Cerebellar nuclear complex (tissue), 1 donor: Measurements from ENCODE around the gene NCLN.
A peak's percentile ranks its signal among the peaks of the same experiment; 100 is the strongest.
"Not testable (repeated sequence)": the region's sequence is repeated elsewhere in the genome, so short reads cannot be mapped to it uniquely, and the experiment has no call there.

ENCODE experiments used
- DNase-seq, 2 experiments: peaks; one replicate each; lab custom pipeline; 2025; lab: John Stamatoyannopoulos, UW

The NCLN gene

DNA sequence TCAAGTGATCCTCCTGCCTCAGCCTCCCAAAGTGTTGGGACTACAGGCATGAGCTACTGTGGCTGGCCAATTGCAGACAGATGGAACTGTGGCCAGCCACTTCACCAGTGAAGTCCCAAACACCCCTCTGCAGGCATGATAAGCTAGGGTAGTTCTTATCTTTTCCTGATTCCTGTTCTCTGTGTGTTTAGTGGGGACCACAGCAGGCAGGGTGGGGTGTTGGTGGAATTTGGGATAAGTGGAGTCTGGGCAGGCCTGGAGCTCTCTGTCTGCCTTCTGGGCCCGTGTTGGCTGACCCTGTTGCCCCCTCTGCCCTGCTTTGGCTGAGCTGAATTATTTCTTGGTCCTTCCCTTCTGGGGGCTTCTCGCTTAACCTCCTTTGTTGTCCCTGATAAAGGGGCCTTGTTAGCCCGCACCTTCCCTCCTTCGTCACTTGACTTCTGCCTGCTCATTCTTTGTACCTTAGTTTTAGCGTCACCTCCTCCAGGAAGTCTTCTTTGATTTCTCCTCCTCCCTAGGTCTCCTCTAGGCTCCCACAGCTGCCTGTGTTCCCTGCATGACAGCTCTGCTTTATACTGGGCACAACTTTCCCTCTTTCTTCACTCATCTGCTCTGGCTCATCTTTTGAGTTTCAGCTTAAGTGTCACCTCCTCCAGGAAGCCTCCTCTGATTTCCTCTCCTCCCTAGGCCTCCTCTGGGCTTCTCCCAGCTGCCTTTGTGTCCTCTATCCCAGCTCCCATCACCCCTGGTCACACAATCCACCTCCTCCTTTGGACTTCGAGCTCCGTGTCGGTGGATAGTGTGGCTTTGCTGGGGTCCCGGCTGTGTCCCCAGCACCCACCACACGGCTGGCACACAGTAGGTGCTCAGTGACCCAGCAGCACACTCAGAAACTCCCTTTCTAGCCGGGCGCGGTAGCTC lies 1.7 kb upstream of the NCLN start:
- DNase-seq: no peak

DNA sequence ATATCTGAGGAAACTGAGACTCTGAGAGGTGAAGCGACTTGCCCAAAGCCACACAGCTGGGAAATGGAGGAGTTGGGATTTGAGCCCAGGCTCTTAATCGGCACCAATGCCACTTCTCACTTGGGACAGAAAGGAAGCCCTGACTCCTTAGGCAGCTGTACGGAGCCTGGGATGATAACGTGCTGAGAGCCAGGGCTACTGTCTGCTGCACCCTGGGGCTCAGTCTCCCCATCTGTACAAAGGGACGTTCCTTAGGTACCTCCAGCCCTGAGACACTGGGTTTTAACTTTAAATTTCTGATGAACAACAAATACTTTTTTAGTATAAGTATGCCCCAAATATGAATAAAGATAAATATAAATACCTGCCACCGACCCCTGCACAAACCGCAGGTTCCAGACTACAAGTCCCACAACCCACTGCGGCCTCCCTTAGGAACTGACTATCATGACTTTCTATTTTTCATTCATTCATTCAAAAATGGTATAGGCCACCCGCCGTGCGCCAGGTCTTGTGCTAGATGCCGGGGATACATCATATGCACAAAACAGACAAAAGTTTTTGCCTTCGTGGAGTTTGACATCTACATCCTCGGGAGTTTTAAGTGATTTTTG lies 776 bp upstream of the NCLN start:
- DNase-seq: peak in 1 of 2 experiments; percentile 86

DNA sequence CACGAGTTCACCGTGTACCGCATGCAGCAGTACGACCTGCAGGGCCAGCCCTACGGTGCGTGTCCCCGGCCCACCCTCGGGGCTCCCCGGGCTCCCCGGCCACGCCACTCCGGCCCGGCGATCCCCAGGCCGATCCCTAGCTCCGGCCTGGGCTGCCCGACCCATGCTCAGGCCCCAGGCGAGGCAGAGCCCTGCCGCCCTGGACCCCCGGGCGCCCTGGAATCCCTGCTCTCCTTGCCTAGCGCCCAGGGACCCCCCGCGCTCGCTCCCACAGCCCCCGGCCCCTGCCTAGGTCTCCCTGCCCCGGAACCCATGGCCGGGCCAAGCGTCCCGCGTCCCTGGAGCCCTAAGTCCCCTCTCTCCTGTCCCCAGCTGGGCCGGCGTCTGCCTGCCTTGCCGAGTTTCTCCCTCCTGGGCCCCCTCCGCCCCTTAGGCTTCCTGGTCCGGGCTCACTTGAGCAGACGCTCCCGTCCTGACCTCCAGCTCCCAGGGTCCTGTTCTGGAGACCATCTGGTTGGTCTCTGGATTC lies 494 bp downstream of the NCLN start:
- DNase-seq: no peak

DNA sequence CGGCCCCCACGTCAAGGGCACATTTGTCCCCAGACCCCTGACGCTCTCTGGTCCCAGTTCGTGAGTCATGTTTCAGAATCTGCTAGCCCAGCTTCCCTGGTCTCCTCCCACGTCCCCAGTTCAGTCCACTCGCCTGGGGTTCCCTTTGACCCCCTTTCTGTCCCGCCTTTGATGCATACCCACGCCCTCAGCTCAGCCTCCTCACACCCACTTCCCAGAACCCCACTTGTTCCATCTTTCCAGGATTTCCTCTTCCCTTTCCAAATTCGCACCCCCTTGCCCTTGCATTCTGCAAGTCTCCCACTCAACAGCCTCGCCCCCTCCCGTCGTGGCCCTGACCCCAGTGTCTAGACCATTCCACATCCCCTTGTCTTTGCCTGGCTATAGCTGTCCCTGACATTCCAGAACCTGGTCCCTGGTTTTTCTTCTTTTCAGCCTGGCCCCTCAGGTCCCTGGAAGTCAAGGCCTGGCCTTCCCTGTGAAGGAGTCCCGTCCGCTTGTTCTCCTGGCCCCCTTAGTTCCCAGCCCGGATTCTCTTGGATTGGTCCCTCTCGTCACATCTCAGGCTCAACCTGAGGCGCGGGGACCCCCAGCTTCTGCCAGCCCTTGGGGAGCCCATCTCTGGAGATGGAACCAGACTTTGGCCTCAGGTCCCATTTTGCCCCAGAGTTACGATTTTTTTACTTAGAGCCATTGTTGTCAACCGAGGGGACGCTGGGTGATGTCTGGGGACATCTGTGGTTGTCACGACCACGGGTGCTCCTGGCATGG lies 1.3 kb downstream of the NCLN start:
- DNase-seq: no peak

DNA sequence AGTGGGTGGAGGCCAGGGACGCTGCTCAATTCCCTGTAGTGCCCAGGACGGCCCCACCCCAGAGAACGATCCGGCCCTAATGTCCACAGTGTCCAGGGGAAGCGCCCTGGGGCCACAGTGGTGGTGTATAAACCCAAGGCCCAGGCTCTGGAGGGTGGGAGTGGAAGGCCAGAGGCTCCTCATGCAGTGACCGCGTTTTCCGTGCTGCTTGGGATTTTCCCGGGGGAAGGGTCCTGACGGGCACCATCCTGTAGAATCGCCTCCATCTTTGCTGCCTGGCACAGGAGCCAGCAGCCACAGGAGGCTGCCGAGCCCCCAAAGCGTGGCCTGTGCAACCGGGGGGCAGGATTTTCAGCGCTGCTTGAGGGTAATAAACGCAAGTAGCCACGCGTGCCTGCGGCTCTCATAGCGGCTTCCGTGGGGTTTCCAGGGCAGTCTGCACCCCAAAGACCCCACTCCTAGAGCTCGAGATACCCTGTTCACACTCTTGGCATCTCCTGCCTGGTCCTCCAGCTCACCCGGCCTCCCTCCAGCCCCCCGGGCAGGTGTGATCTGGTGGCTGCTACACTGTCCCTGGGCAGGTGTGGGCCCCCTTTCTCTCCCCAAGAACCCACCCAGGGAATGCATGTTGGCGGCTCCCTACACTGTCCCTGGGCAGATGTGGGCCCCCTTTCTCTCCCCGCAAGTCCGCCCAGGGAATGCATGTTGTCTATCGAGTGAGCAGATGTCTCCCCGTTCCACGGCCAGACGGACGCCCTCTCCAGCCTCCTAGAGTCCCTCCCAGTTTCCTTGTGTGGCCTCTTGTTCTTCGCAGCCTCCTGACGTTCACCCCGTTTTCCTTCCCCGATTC lies 2.2 kb downstream of the NCLN start:
- no peak for DNase-seq

DNA sequence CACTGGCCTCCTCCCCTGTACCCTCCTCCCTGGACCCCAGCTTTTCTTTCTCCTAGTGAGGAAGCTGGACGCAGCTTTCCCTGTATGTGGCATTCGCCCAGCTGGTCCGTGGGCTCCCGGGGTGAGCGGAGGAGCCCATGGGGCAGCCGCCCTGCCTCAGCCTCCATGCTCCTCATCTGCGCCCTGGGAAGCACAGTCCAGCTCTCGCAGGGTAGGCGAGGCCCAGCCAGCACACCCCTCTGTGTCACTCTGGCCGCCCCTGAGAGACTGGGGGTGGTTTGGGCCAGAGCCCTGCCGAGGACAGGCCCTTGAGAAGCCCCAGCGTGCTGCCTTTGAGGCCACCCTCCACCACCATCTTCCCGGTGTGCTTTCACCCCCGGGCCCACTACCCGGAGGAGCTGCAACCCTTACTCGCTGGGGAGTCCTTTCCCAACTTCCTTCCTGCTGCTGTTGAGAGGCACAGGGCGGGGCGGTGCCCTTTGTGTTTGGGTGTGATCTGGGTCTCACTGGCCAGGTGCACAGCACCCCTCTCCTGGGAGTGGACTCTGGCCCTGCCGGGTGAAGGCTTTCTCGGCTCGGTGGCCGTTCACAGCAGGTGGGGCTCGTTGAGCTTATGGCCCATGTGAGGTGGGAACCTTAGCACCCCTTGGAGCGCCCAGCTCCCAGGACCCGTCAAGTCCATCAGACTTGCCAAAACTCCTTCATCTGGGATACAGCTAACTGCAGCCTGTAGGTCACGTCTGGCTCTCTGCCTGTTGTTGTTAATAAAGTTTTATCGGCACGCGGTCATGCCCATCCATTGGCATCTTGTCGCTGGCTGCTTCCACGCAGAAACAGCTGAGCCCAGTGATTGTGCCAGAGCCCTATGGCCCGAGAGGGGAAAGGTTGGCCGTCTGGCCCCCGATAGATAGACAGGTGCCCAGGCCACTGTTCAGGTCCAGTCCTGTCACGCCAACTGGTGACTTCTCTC lies 3.2 kb downstream of the NCLN start:
- no peak for DNase-seq

DNA sequence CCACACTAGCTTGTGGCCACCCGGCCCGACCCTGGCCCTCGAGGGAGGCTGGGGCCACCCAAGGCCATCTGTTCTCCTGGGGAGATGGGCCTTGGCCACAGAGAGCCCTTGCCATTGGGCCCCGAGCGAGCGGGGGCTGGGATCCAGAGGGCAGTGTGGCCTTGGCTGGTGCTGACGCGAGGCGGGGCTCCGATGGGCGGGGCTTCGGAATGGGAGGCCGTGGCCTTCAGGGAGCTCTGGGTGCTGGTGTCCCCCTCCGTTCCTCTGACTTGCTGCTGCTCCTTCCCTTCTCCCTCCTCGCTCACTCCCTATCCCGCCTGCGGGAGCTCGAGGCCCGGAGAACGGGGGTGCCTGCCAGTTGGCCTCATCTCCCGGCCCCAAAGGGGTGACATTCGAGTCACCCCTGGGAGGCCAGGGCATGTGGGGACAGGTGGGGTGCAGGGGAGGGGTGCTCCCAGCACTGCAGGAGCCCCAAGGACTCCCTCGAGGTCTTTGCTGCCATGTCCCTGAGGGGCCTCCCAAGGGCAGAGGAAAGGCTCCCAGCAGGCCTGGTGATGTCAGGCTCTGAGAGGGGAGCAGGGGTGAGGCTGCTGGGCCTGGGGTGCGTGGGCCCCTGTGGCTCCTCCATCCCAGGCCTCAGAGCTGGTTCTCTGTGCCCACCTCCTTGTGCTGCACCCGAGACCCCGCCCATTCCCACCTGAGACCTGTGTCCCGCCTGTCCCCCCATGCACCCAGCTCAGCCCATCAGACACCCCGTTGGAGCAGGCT lies 4.2 kb downstream of the NCLN start:
- no peak for DNase-seq

DNA sequence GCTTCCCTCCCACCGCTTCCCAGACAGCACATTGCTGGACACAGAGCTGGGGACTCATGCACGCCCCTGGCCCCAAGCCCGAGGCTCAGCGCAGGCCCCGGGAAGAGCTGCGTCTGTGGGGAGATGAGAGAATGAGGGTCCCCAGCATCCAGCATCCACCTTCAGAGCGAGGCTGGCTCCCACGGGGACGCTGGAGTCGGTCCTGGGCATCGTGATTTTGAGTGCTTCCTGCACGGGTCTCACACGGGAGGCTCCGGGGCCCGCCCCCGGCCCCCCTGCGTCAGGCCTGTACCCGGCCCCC lies 4.7 kb downstream of the NCLN start:
- no peak for DNase-seq

DNA sequence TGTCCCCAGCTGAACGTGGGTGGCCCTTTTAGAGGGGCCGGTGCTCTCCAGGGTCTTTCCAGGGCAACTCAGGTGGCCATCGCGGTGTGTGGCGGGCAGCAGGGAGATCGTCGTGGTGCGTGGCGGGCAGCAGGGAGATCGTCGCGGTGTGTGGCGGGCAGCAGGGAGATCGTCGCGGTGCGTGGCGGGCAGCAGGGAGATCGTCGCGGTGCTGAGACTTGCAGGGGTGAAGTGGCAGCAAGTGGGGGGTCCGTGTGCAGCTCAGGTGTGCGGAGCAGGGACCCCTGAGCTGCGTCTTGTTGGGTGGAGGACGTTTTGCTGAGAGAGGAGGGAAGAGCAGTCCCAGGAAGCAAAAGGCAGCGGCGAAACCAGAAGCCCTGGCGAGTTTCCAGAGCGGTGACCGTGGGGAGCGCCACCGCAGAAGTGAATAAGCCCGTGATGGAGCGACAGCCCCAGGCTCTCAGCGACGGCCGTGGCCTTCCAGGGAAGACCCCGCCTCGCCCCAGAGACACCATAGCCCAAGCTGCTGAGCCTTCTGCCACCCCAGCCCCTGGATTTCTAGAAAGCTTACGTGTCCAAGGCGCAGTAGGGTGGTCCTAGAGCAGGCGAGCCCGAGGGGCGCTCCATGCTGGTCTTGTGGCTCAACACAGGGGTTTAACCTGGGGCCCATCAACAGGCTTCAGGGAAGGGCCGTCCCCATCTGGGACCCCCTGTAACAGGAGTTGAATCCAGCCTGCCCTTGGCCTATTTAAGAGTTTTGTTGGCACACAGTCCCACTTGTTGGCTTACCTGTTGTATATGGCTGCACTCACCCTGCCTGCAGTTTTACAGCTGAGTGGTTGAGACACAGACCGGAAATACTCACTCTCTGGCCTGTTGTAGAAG lies 5.4 kb downstream of the NCLN start:
- DNase-seq: no peak

DNA sequence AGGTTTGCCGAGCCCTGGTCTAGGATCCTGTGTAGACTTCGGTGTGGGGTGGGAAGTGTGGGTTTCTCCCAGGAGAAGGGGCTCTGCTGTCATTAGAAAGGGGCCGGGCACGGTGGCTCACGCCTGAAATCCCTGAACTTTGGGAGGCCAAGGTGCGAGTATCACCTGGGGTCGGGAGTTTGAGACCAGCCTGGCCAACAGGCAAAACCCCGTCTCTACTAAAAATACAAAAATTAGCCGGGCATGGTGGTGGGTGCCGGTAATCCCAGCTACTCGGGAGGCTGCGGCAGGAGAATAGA lies 6.0 kb downstream of the NCLN start:
- not testable (repeated sequence) for DNase-seq

DNA sequence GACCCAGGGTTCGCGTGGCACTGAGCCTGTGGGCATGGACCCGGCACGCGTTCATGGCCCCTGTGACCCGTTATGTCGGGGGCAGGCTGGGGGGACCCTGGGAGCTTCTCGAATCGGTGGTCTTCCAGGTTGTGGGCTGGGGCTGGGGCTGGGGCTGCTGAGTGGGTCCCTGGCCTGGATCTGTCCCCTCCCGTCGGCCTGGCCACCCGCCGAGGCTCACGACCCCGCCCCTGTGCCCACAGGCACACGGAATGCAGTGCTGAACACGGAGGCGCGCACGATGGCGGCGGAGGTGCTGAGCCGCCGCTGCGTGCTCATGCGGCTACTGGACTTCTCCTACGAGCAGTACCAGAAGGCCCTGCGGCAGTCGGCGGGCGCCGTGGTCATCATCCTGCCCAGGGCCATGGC lies 6.5 kb downstream of the NCLN start:
- no peak for DNase-seq

DNA sequence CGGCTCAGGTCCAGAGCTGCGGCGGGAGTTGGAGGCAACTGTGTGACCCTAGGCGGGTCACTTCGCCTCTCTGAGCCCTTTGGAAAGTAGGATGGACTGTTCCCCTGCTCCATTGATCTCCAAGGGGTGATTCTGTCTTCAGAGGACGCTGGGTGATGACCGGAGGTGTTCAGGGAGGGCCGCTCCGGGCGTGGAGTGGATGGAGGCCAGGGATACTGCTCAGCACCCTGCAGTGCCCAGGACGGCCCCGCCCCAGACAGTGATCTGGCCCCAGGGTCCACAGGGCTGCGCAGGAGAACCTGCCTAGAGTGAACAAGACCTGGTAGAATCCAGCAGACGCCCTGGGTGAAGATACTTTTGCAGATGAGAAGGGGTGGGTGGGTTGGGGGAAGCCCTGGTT lies 7.0 kb downstream of the NCLN start:
- DNase-seq: no peak

DNA sequence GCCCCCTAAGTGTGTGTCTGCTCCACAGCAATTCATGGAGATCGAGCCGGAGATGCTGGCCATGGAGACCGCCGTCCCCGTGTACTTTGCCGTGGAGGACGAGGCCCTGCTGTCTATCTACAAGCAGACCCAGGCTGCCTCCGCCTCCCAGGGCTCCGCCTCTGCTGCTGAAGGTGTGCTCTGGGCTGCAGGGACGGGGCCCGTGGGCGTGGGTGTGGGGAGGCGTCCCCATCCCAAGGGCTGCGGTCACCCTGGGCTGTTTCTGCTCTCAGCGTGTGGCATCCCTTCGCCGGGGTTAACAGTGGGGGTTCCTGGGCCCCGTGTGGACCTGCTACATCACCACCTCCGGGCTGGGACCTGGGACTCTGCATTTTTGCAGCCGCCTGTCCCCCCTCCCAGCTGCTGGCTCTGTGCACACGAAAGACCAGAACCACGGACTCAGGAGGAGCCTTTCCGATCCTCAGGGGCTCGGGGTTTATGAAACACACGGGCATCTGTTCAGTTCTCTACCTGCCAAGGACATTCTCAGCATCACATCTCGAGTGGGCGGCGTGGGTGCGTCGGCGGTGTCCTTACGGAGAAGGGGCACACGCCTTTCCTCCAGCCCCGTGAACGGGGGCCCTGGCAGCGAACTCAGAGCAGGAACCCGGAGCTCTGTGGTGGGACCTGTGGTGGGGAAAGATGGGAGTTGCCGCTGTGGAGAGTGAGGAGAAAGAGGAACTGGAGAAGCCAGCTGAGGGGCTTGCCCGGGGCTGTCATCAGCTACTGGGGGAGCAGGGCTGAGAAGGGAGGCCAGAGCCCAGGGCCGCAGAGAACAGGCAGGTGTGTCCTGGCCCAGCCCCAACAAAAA lies 7.8 kb downstream of the NCLN start:
- DNase-seq: no peak

DNA sequence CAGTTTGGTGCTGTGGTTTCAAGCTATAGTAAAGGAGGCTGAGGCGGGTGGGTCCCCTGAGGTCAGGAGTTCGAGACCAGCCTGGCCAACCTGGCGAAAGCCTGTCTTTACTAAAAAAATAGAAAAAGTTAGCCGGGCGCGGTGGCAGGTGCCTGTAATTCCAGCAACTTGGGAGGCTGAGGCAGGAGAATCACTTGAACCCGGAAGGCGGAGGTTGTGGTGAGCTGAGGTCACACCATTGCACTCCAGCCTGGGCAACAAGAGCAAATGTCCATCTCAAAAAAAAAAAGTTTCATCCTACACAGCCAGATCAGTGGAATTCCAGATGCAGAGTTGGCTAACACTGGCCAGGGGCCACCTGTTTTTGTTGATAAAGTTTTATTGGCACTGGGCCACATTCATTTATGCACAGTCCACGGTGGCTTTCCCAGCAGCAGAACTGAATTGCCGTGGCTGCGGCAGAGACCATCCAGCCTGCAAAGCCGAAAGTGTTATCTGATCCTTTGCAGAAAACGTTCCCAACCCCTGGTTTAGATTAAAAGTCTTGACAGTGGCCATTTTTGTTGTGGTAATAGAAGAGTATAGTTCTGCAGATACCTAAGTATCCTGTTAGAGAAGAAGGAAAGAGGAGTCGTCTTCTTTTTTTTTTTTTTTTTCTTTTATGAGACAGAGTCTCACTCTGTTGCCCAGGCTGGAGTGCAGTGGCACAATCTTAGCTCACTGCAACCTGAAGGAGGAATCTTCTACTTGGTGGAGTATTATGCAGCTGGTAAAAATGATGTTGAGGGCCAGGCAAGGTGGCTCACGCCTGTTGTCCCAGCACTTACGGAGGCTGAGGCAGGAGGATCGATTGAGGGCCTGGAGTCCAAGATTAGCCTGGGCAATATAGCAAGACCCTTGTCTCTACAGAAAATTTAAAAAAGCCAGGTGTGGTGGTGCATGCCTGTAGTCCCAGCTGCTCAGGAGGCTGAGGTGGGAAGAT lies 8.7 kb downstream of the NCLN start:
- DNase-seq: no peak

DNA sequence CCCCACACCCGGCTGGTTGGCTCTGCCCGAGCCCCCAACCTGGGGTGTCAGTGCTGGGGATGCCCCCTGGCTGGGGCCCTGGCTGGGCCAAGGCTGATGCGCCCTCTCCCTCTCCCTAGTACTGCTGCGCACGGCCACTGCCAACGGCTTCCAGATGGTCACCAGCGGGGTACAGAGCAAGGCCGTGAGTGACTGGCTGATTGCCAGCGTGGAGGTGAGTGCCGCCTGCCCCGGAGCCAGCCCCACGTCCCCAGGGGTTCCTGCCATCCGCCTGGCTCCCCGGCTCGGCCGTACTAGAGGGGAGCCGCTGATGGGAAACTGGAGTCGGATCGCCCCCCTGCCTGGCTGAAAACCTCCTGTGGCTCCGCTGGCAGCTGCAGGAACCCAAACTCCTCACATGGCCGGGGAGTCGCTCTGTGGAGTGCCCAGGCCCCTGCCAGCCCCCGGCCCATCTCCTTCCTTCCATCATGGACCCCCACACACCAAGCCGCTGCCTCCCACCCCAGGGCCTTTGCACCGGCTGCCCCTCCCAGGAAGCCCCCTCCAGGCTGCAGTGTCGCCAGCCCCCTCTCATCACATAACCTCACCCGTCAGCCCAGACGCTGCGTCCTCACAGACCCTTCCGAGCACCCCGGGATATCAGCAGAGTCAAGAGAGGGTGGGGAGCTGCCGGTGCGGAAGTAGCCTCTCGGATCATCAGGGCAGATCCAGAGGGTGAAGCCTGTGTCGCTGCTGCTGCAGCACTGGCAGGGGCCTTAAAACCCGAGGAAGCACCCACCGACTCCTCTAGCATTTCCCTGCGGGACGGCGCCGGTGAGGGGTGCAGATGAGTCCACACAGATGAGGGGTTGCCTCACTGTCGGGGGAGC lies 10.6 kb downstream of the NCLN start:
- peak; percentile 20 to 26 for DNase-seq

DNA sequence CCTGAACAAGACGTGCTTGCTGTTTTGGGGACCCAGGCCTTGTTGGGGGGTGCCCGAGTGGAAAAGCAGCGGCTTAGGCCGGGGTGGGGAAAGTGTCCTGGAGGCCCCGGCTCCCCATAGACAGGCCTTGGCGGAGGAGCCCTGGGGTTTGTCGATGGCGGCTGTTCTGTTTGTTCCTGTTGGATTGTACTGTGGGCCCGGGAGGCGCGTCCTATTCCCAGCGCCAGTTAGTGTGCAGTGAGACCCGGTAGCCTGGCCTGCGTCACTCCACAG lies 11.1 kb downstream of the NCLN start:
- DNase-seq: no peak
